Fibroblast of gingiva (primary cell): ENCODE measurements around the gene MCTP1.

ENCODE experiments used
- DNase-seq: peaks from one replicate; pipeline ENCODE4 v3.0.0-alpha.2; 2011; ENCODE audit warnings: low read depth

MCTP1 gene

GRCh38 chr5:95284572-95285408, at the start of gene MCTP1:
MCTP1 (minus strand) TSS chr5:95285094.
- DNase-seq, result no peak

DNA sequence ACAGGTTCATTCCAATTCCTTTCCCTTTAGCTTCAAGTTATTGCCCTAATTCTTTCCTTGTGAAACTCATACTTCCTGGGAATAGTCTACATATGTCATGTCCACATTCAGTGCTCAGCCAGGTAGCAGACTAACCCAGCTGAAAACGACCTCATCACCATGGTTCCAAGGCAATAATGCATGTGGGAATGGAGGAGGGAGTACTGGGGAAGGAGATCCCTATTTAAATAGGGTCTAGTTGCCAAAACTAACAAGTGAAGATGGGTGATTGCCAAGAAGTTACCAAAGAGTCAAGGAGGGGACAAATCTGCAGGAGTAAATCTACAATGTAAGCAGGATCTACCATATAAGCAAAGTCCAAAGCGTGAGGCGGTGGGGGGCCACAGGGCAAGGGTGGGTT, 47.3 kb upstream of the MCTP1 start:
- no peak for DNase-seq

- DNase-seq, result no peak
Measured at GRCh38 chr5:95331358-95331757, 46.5 kb upstream of the MCTP1 start.

DNA sequence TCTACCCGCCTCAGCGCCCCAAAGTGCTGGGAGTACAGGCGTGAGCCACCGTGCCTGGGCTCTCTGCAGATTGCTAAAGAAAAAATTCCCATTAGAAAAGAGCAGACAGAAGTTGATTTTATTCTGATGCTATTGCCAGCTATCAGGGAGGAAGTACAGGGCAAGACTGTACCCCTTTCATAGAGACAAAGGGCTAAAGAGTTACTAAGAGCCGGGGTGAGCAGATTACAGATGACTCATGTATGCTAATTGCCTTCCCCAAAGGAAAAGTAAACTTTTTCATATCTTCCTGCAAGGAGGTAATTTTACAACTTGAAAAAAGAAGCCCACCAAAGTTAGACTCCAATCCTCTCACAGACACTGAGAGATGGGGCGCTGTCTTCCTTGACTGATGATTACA, 42.3 kb upstream of the MCTP1 start:
- DNase-seq, result no peak

DNA sequence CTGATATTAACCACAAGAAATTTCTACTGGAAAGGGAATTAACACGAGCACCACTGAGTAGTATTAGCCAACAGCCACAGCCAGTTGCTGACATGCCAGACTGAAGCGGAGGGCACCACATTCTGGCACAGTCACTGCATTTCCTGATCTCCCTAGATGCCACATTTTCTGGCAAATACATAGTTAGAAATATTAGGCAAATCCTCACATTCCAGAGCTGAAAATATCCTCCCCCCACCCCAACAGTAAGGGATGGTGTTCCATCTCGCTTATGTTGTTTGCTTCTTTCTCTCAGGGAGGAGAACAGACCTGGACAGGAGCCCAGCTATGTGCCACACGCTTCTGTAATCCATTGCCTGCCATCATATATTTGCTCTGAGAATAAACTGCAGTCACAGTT, 32.8 kb upstream of the MCTP1 start:
- no peak for DNase-seq

- no peak for DNase-seq
Measured at GRCh38 chr5:95317085-95317484, 32.2 kb upstream of the MCTP1 start.

- DNase-seq, result no peak
Measured at GRCh38 chr5:95304711-95305110, 19.8 kb upstream of the MCTP1 start.

- DNase-seq, result no peak
Measured at GRCh38 chr5:95298651-95299050, 13.8 kb upstream of the MCTP1 start.

GRCh38 chr5:95296291-95296690, 11.4 kb upstream of the MCTP1 start:
- DNase-seq, result no peak

- no peak for DNase-seq
Measured at GRCh38 chr5:95285409-95285755, 488 bp upstream of the MCTP1 start.

DNA sequence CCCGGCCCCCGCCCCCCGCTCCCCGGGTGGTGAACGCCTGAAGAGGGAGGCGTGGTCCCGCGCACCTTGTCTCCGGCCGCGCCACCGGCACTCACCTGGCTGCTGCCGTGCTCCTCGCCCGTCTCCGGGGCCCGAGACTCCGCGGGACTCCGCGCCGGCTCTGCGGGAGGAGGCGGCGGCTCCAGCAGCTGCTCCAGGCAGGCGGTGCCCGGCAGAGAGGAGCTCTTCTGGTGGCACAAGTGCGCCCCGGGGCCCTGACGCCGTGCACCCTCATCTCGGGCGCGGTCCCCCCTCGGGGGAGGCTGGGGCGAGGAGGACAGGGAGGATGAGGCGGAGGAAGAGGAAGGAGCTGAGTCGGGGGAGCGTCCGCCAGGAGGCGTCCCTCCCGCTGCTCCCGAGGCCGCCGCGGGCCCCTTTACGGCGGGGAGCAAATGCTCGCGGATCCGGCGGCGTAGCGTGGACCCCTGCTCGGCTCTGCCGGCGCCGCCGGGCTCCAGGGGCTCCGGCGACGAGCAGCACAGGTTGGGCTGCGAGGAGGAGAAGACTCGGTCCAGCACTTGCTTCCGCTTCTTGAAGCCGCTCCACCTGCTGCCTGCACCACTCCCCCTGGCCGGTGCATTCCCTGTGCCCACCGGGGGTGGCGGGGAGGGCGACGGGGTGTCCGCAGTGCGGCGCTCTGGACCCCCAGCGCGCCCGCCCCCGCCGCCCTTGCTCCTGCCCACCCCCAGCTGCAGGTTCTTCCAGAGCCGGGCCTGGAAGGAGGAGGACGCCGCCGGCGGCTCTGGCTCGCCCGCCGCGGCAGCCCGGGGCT, 928 bp downstream of the MCTP1 start:
- DNase-seq, result no peak

GRCh38 chr5:95283022-95283615, 1.8 kb downstream of the MCTP1 start:
- DNase-seq, result no peak

DNA sequence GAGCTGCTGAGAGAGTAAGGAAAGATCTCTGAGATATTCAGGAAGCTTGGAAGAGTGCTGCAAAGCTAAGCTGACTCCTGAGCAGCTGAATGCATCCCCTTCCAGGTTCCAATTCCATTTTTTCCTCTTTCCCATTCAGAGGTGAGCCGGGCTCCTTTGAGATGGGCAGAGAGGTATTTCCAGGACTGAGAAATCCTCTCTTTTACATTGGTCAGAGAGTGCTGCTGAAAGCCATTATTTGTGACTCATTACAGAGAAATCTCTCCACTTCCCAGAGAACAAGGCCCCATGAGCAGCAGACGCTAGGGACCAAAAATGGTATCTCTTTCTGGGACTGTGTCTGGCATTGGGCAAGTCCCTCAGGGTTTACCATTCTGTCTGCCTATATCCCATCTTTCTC, 3.7 kb downstream of the MCTP1 start:
- DNase-seq, result no peak

DNA sequence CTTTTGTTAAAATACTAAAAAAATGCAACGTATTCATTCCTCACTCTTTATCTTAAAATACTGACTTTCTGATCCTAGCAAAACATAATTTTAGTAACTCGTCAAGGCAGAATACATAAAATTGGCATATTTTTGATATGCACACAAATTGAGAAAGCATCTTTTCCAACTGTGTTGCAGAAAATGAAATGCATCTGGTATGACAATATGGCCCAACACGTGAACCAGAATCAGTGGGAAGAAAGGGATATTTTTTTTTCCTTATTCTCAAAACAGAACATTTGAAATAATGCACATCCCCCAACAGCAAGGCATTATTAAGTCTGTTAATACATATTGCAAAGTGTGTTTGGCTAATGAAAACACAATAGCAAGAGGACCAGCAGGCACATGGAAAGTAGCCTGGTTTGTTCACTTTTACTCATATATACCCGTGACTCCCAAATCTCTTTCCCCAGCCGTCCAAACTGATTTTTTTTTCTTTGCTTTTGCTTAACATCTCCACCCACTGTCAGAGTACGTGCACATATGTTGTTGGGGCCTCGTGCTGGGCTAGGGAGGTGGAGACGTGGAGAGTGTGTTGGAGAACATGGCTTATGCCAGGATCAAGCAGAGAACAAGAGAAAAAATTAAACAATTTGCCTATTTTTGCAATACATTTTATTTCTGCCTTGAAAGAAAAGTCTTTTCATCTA, 4.3 kb downstream of the MCTP1 start:
- DNase-seq, result no peak

GRCh38 chr5:95274011-95274410, 10.9 kb downstream of the MCTP1 start:
- DNase-seq, result no peak

DNA sequence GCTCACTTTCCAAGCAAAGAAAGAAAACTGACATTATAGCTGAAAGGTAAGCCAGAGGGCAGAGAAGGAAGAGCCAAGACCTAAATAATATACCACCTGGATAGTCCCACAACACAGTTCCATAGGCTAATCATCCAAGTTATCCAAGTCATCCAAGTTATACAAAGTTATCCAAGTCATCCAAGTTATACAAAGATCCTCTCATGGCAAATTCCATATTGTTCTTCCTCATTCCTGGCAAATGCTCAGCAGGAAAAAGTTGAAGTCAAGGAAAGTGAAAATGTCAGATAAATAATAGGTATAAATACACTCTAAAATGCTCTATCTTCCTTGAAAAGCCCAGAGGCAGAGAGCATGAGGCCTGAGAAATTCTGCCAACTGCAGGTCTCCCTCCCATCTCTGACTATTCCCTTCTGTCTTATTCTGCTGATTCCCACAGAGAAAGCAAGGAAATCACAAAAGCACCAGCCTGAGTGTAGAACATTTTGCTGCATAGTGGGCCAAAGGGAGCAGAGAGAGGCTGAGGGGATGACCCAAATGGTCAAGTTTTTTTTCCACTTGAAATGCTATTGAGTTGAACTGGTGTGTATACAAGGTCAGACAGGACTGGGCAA, 12.5 kb downstream of the MCTP1 start:
- DNase-seq, result no peak

DNA sequence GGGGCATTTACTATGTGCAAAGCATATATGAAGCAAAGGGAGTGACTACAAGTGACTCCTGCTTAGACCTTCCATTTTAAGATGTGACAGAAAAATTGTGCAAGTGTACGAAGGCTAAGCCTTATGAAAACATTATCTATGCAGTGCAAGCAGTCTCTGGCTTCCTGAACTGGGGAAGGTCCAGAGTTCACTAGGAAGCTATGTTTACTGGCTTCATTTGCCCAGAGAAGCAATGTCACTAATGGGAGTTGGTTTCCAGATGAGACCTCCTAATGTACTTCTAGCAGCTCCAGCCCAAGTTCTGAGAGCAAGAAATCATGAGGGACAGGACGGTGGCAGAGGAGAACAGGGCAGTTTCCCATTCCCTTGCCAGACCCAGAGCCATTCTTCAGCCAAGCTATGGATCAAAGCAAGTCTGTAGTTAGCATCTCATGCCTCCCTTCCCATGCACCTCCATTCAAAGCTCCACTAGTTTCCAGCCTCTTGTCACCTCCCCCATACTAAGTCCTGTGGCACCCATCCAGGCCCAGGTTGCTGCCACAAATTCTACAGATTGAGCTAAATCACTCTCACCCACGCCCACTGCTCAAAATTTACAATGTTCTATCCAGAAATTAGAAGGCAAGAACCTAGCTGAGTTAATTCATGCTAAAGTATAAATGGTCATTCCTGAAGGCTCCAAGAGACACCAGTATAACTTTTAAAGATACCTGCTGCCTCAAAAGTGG, 21.8 kb downstream of the MCTP1 start:
- DNase-seq, result no peak

DNA sequence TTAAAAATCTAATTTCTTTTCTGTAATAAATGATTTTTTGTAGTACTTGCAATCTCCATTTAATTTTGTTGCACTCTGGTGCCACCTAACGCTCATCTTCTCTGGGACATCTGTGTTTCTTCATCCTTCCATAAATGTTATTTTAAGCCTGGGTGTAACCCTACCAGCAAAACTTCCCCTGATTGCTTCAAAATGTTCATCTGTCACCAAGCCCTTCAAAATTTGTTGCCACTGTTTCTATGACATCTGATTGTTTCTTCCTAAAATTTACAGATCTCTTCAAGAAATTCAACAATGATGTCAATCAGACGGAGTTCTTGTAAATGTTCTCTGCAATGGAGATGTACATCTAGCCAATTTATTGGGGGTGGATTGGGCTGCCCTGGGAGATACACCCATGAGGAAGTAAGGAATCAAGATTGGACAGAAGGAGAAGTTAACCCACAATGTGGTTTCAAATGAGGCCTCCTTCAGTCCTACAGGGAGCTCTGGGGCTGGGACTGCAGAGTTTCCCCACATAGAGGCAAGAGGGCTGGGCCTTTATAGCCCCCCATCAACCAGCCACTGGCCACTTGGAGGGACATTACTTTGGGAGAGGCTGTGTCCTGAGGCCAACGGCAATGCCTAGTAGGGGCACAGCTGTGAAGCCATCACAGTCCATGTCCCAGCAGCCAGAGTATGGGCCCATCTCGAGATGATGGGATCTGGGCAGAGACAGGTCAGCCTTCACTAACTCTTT, 23.3 kb downstream of the MCTP1 start:
- DNase-seq, result peak; percentile 33

- no peak for DNase-seq
Measured at GRCh38 chr5:95256991-95257390, 27.9 kb downstream of the MCTP1 start.

- DNase-seq, result no peak
Measured at GRCh38 chr5:95256446-95256845, 28.4 kb downstream of the MCTP1 start.

DNA sequence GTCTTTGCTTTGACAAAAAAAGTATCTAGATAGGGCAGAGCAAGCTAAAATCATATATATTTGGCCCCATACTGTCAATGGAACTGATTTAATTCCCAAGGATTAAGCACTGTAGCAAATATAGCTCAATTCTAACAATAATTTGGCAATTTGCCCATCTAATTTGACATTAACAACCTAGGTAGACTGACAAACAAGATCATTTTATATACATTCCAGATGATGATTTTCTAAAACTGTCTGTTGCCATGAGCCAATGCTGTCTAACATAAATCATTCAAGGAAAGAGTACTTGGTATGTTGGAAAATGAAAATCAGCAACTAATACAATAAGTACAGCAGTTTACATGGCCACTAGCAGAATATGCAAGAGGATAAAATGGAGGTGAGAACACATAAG, 32.1 kb downstream of the MCTP1 start:
- DNase-seq, result no peak
